Activated CD4-positive, alpha-beta T cell treated with anti-CD3 and anti-CD28 coated beads for 36 hours (primary cell): ENCODE results near the gene TBX18. TPM values are rescaled to one million over a fixed set of nuclear protein-coding genes. Genes with fewer than 3 reads are reported as not detected.
A peak's percentile ranks its signal among the peaks of the same experiment; 100 is the strongest.

ENCODE experiments used
- ATAC-seq: fragments of 200-7000 bp; cut with Tn5 transposase; one replicate; pipeline ENCODE4 v1.10.0; 2021; ENCODE audit warnings: mild to moderate bottlenecking, moderate library complexity
- CTCF ChIA-PET: fragments of 350-600 bp; sonication (Branson Sonifier 250); formaldehyde crosslinking; loops from one replicate; lab custom pipeline; 2021; ENCODE audit warnings: antibody characterized with exemption; lab: Charles Lee
- POLR2A ChIA-PET: fragments of 350-600 bp; sonication (Branson Sonifier 250); formaldehyde crosslinking; loops from one replicate; lab custom pipeline; 2021; ENCODE audit warnings: antibody characterized with exemption, inconsistent platforms; lab: Charles Lee
- DNase-seq: peaks from one replicate; pipeline ENCODE4 v3.0.0-alpha.2; 2020
- H3K27ac Mint-ChIP-seq: one replicate; pipeline ENCODE4 v1.8.0; 2021; ENCODE audit warnings: mixed read lengths
- H3K27me3 Mint-ChIP-seq: one replicate; pipeline ENCODE4 v1.8.0; 2021; ENCODE audit warnings: mixed read lengths
- H3K36me3 Mint-ChIP-seq: one replicate; pipeline ENCODE4 v1.8.0; 2021; ENCODE audit warnings: low read depth, mixed read lengths
- H3K4me1 Mint-ChIP-seq: one replicate; pipeline ENCODE4 v1.8.0; 2021; ENCODE audit warnings: mixed read lengths
- H3K4me3 Mint-ChIP-seq: one replicate; pipeline ENCODE4 v1.8.0; 2021; ENCODE audit warnings: mild to moderate bottlenecking, moderate library complexity, mixed read lengths
- H3K9me3 Mint-ChIP-seq: one replicate; pipeline ENCODE4 v1.8.0; 2021; ENCODE audit warnings: low read depth, mixed read lengths
- intact Hi-C, 2 experiments: fragments of 100-400 bp; cut with DNase I in 1 of 2; cut with micrococcal nuclease in 1 of 2; formaldehyde crosslinking; loops; one replicate each; pipeline versions ENCODE4 v1.14.2 to v1.15.1; 2022 to 2024; cut with DNase I, micrococcal nuclease
- total RNA-seq, 2 experiments: library from RNA; stranded (reverse); gene quantifications; one replicate each; pipeline ENCODE4 v1.2.3, GENCODE V29; 2021

The TBX18 gene
- total RNA-seq, 2 experiments from 2014 or later: not detected

DNA sequence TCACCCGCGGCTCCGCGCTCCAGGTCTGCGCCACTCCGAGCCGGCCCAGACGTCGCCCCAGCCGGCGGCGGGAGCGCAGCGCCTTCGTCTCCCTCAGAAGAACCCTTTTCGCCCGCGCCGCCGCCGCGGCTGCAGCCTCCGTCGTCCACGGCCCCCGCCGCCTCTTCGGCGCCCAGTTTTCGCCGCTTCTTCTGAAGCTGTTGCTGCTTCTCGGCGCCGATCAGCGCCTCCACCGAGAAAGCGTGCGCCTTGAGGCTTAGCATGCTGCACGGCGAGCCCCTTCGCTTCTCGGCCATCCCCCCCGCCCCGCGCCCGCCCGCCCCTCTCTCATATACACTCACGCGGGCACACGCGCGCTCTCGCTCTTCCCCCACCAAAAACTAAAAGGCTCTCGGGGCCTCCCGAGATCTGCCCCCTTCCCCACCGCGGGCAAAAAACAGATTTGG lies 489 bp downstream of the TBX18 start:
- ChIA-PET CTCF (no interaction called here), POLR2A (no interaction called here)
- no peak for ATAC-seq
- H3K27me3 Mint-ChIP-seq: peaks cover 53% of the 10 kb centered on the region
- peaks cover 2% of the 10 kb centered on the region for H3K9me3 Mint-ChIP-seq
- H3K36me3 Mint-ChIP-seq: no peaks in the 10 kb centered on the region
- H3K4me3 Mint-ChIP-seq: peak overlapping the region; percentile 37
- peaks cover 9% of the 10 kb centered on the region for H3K4me1 Mint-ChIP-seq
- DNase-seq: no peak
- no peak overlapping the region for H3K27ac Mint-ChIP-seq
- intact Hi-C loops: loop anchor here in 1 of 2 experiments (1.0 to 10.0 kb wide), 2 partner anchors 9 to 1059 kb away; partner anchors contain the start of gene SNAP91

GRCh38 chr6:84763003-84763885 lies 1.2 kb downstream of the TBX18 start:
- peaks cover 2% of the 10 kb centered on the region for H3K9me3 Mint-ChIP-seq
- peaks cover 47% of the 10 kb centered on the region for H3K27me3 Mint-ChIP-seq
- H3K27ac Mint-ChIP-seq: no peak overlapping the region
- ChIA-PET POLR2A (no interaction called here), CTCF (interaction anchor here (0.5 to 1.3 kb wide), 2 partner anchors 9 to 34 kb away, joined by 4 read pairs; no protein-coding TSS in a partner anchor)
- DNase-seq: peak; percentile 22
- intact Hi-C loops: loop anchor here in 1 of 2 experiments (10.0 kb wide), 1 partner anchor 1058 kb away; the partner anchor contains the start of gene SNAP91
- no peaks in the 10 kb centered on the region for H3K36me3 Mint-ChIP-seq
- H3K4me3 Mint-ChIP-seq: no peak overlapping the region
- peaks cover 9% of the 10 kb centered on the region for H3K4me1 Mint-ChIP-seq
- ATAC-seq: peak; percentile 16

GRCh38 chr6:84762220-84763002 lies 2.0 kb downstream of the TBX18 start:
- CTCF ChIA-PET: interaction anchor here (0.5 to 1.3 kb wide), 2 partner anchors 10 to 33 kb away, joined by 4 read pairs; no protein-coding TSS in a partner anchor
- H3K27ac Mint-ChIP-seq: no peak overlapping the region
- no peak for DNase-seq
- intact Hi-C loops: loop anchor here in 1 of 2 experiments (10.0 kb wide), 1 partner anchor 1058 kb away; the partner anchor contains the start of gene SNAP91
- no peak for ATAC-seq
- POLR2A ChIA-PET: no interaction called here
- no peaks in the 10 kb centered on the region for H3K36me3 Mint-ChIP-seq
- peaks cover 2% of the 10 kb centered on the region for H3K9me3 Mint-ChIP-seq
- H3K27me3 Mint-ChIP-seq: peaks cover 42% of the 10 kb centered on the region
- no peak overlapping the region for H3K4me3 Mint-ChIP-seq
- H3K4me1 Mint-ChIP-seq: peaks cover 9% of the 10 kb centered on the region

DNA sequence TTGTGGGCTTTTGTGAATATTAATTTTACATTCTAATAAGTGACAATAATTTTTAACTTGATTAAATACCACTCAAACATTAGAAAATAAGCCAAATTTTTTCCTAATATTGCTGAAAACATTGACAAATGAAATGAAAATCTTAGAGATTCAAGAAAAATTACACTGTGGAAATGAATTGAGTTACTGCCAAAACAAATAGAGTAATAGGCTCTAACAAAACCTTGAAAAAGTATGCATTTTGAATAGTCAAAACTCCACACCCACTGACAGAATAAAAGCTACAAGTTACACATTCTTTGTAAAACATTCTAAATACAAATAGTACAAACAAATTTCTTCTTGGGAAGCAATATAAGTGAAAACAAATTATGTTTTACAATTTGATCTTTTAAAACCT lies 5.9 kb downstream of the TBX18 start:
- no peak for DNase-seq
- CTCF ChIA-PET: no interaction called here
- H3K36me3 Mint-ChIP-seq: no peaks in the 10 kb centered on the region
- POLR2A ChIA-PET: no interaction called here
- peaks cover 4% of the 10 kb centered on the region for H3K4me1 Mint-ChIP-seq
- no peaks in the 10 kb centered on the region for H3K9me3 Mint-ChIP-seq
- H3K4me3 Mint-ChIP-seq: no peak overlapping the region
- no peak for ATAC-seq
- H3K27me3 Mint-ChIP-seq: peaks cover 24% of the 10 kb centered on the region
- no peak overlapping the region for H3K27ac Mint-ChIP-seq
- intact Hi-C loops: no loop called here

- CTCF ChIA-PET: no interaction called here
- H3K9me3 Mint-ChIP-seq: no peaks in the 10 kb centered on the region
- intact Hi-C loops: no loop called here
Measured at GRCh38 chr6:84756877-84757276, 7.5 kb downstream of the TBX18 start.

GRCh38 chr6:84756466-84756865 lies 7.9 kb downstream of the TBX18 start:
- H3K36me3 Mint-ChIP-seq: no peaks in the 10 kb centered on the region
- H3K4me1 Mint-ChIP-seq: no peaks in the 10 kb centered on the region
- H3K27ac Mint-ChIP-seq: no peak overlapping the region
- CTCF ChIA-PET: no interaction called here
- intact Hi-C loops: no loop called here
- H3K27me3 Mint-ChIP-seq: peaks cover 13% of the 10 kb centered on the region
- DNase-seq (no peak), ATAC-seq (no peak)
- no peaks in the 10 kb centered on the region for H3K9me3 Mint-ChIP-seq
- no peak overlapping the region for H3K4me3 Mint-ChIP-seq
- POLR2A ChIA-PET: no interaction called here

More at GRCh38 chr6:84756877-84757276, 7.5 kb downstream of the TBX18 start:
- no peak overlapping the region for H3K4me3 Mint-ChIP-seq
- no peak overlapping the region for H3K27ac Mint-ChIP-seq
- H3K27me3 Mint-ChIP-seq: peaks cover 13% of the 10 kb centered on the region
- no peak for DNase-seq
- POLR2A ChIA-PET: no interaction called here
- no peak for ATAC-seq
- H3K36me3 Mint-ChIP-seq: no peaks in the 10 kb centered on the region
- no peaks in the 10 kb centered on the region for H3K4me1 Mint-ChIP-seq

GRCh38 chr6:84753173-84753572 lies 11.2 kb downstream of the TBX18 start:
- ATAC-seq (no peak), DNase-seq (no peak)
- ChIA-PET CTCF (interaction anchor here (1.0 kb wide), 1 partner anchor 22 kb away, joined by 4 read pairs; no protein-coding TSS in a partner anchor), POLR2A (no interaction called here)
- no peaks in the 10 kb centered on the region for H3K36me3 Mint-ChIP-seq
- peaks cover 10% of the 10 kb centered on the region for H3K27me3 Mint-ChIP-seq
- no peaks in the 10 kb centered on the region for H3K9me3 Mint-ChIP-seq
- intact Hi-C loops: no loop called here
- no peak overlapping the region for H3K27ac Mint-ChIP-seq
- no peaks in the 10 kb centered on the region for H3K4me1 Mint-ChIP-seq
- no peak overlapping the region for H3K4me3 Mint-ChIP-seq

GRCh38 chr6:84752118-84752850 lies 12.1 kb downstream of the TBX18 start:
- ChIA-PET POLR2A (no interaction called here), CTCF (interaction anchor here (1.0 kb wide), 1 partner anchor 21 kb away, joined by 4 read pairs; no protein-coding TSS in a partner anchor)
- H3K4me3 Mint-ChIP-seq: no peak overlapping the region
- H3K36me3 Mint-ChIP-seq: no peaks in the 10 kb centered on the region
- intact Hi-C loops: no loop called here
- ATAC-seq (no peak), DNase-seq (no peak)
- no peaks in the 10 kb centered on the region for H3K9me3 Mint-ChIP-seq
- no peak overlapping the region for H3K27ac Mint-ChIP-seq
- no peaks in the 10 kb centered on the region for H3K4me1 Mint-ChIP-seq
- H3K27me3 Mint-ChIP-seq: peaks cover 7% of the 10 kb centered on the region

GRCh38 chr6:84749181-84749580 lies 15.2 kb downstream of the TBX18 start:
- no peak overlapping the region for H3K27ac Mint-ChIP-seq
- no peaks in the 10 kb centered on the region for H3K9me3 Mint-ChIP-seq
- ATAC-seq: no peak
- DNase-seq: no peak
- no peak overlapping the region for H3K4me3 Mint-ChIP-seq
- peaks cover 3% of the 10 kb centered on the region for H3K27me3 Mint-ChIP-seq
- H3K36me3 Mint-ChIP-seq: no peaks in the 10 kb centered on the region
- CTCF ChIA-PET: no interaction called here
- H3K4me1 Mint-ChIP-seq: no peaks in the 10 kb centered on the region
- POLR2A ChIA-PET: no interaction called here
- intact Hi-C loops: no loop called here

DNA sequence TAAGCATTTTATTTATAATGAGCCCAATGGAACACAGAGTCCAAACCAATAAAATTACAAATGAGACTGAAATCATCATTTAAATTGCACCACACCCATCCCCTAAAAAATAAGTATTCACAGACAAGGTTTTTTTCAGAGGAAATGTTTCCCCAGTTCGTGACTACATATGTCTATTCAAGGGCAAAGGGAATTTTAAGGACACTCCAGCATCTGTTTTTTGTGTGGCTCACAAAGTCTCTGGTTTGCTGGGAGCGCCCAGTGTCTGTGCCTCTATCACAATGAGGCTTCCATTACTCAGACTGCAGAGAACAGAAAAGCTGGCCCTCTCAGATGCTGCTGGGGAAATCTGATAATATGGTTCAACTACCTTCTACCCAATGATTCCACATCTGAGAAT lies 16.0 kb downstream of the TBX18 start:
- POLR2A ChIA-PET: no interaction called here
- Mint-ChIP-seq H3K27ac (no peak overlapping the region), H3K4me1 (no peaks in the 10 kb centered on the region), H3K36me3 (no peaks in the 10 kb centered on the region), H3K4me3 (no peak overlapping the region), H3K27me3 (peaks cover 3% of the 10 kb centered on the region), H3K9me3 (no peaks in the 10 kb centered on the region)
- CTCF ChIA-PET: no interaction called here
- ATAC-seq: no peak
- intact Hi-C loops: no loop called here
- DNase-seq: no peak

GRCh38 chr6:84743616-84744015 lies 20.8 kb downstream of the TBX18 start:
- intact Hi-C loops: no loop called here

More at GRCh38 chr6:84743616-84744015, 20.8 kb downstream of the TBX18 start:
- no peak overlapping the region for H3K4me3 Mint-ChIP-seq
- POLR2A ChIA-PET: no interaction called here
- no peak for DNase-seq
- no peaks in the 10 kb centered on the region for H3K36me3 Mint-ChIP-seq
- H3K27me3 Mint-ChIP-seq: no peaks in the 10 kb centered on the region
- H3K9me3 Mint-ChIP-seq: no peaks in the 10 kb centered on the region
- CTCF ChIA-PET: interaction anchor here (0.6 kb wide), 1 partner anchor 229 kb away, joined by 3 read pairs; no protein-coding TSS in a partner anchor
- no peaks in the 10 kb centered on the region for H3K4me1 Mint-ChIP-seq
- no peak overlapping the region for H3K27ac Mint-ChIP-seq
- ATAC-seq: no peak
